ENCODE data around the gene MRTFA.
"Not testable (repeated sequence)": the region's sequence is repeated elsewhere in the genome, so short reads cannot be mapped to it uniquely, and the experiment has no call there.

Gene MRTFA

GRCh38 chr22:40557972-40558371 lies 78.5 kb downstream of the MRTFA start:
- no peak overlapping the region for H3K27ac Mint-ChIP-seq
- H3K9me3 Mint-ChIP-seq, result peaks cover 4% of the 10 kb centered on the region
- peaks cover 21% of the 10 kb centered on the region for H3K4me1 Mint-ChIP-seq (ENCODE audit: low read depth)
- no peak overlapping the region for H3K4me3 Mint-ChIP-seq
- no peak for DNase-seq (ENCODE audit: low spot score)
- H3K27me3 Mint-ChIP-seq (ENCODE audit: low read depth), result no peaks in the 10 kb centered on the region
- H3K36me3 Mint-ChIP-seq (ENCODE audit: low read depth), result peaks cover 23% of the 10 kb centered on the region

GRCh38 chr22:40556641-40557040 lies 79.9 kb downstream of the MRTFA start:
- Mint-ChIP-seq H3K9me3 (peaks cover 17% of the 10 kb centered on the region), H3K4me3 (no peak overlapping the region), H3K36me3 (ENCODE audit: low read depth) (peaks cover 36% of the 10 kb centered on the region), H3K4me1 (ENCODE audit: low read depth) (peaks cover 22% of the 10 kb centered on the region), H3K27me3 (ENCODE audit: low read depth) (no peaks in the 10 kb centered on the region), H3K27ac (no peak overlapping the region)
- DNase-seq (ENCODE audit: low spot score), result no peak

- peaks cover 11% of the 10 kb centered on the region for H3K4me1 Mint-ChIP-seq (ENCODE audit: low read depth)
- peaks cover 44% of the 10 kb centered on the region for H3K36me3 Mint-ChIP-seq (ENCODE audit: low read depth)
- not testable (repeated sequence) for H3K27me3 Mint-ChIP-seq (ENCODE audit: low read depth); H3K27ac Mint-ChIP-seq; H3K4me3 Mint-ChIP-seq; DNase-seq (ENCODE audit: low spot score)
- peaks cover 17% of the 10 kb centered on the region for H3K9me3 Mint-ChIP-seq
Measured at GRCh38 chr22:40554023-40554422, 82.5 kb downstream of the MRTFA start.

DNA sequence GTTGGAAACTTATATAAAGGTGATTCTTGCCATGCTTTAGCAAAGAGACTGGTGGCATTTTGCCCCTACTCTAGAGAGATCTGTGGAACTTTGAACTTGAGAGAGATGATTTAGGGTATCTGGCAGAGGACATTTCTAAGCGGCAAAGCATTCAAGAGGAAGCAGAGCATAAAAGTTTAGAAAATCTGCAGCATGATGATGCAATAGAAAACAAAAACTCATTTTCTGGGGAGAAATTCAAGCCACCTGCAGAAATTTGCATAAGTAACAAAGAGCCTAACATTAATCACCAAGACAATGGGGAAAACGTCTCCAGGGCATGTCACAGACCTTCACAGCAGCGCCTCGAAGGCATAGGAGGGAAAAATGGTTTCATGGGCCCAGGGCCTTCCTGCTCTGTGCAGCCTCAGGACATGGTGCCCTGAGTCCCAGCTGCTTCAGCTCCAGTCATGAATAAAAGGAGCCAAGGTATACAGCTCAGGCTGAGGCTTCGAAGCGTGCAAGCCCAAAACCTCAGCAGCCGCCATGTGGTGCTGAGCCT lies 83.4 kb downstream of the MRTFA start:
- Mint-ChIP-seq H3K9me3 (peaks cover 17% of the 10 kb centered on the region), H3K4me3 (no peak overlapping the region), H3K27ac (no peak overlapping the region), H3K36me3 (ENCODE audit: low read depth) (peaks cover 44% of the 10 kb centered on the region), H3K27me3 (ENCODE audit: low read depth) (no peaks in the 10 kb centered on the region), H3K4me1 (ENCODE audit: low read depth) (peaks cover 12% of the 10 kb centered on the region)
- DNase-seq (ENCODE audit: low spot score), result no peak

GRCh38 chr22:40552070-40552469 lies 84.4 kb downstream of the MRTFA start:
- H3K36me3 Mint-ChIP-seq (ENCODE audit: low read depth), result peaks cover 48% of the 10 kb centered on the region
- peaks cover 17% of the 10 kb centered on the region for H3K9me3 Mint-ChIP-seq
- no peak overlapping the region for H3K27ac Mint-ChIP-seq
- DNase-seq (ENCODE audit: low spot score), result no peak
- H3K4me1 Mint-ChIP-seq (ENCODE audit: low read depth), result peaks cover 12% of the 10 kb centered on the region
- H3K4me3 Mint-ChIP-seq, result no peak overlapping the region
- no peaks in the 10 kb centered on the region for H3K27me3 Mint-ChIP-seq (ENCODE audit: low read depth)

GRCh38 chr22:40547729-40548143 lies 88.8 kb downstream of the MRTFA start:
- Mint-ChIP-seq H3K4me1 (ENCODE audit: low read depth) (peaks cover 4% of the 10 kb centered on the region), H3K36me3 (ENCODE audit: low read depth) (peaks cover 30% of the 10 kb centered on the region), H3K27me3 (ENCODE audit: low read depth) (no peaks in the 10 kb centered on the region), H3K9me3 (peaks cover 10% of the 10 kb centered on the region), H3K4me3 (no peak overlapping the region), H3K27ac (no peak overlapping the region)
- DNase-seq (ENCODE audit: low spot score), result no peak

DNA sequence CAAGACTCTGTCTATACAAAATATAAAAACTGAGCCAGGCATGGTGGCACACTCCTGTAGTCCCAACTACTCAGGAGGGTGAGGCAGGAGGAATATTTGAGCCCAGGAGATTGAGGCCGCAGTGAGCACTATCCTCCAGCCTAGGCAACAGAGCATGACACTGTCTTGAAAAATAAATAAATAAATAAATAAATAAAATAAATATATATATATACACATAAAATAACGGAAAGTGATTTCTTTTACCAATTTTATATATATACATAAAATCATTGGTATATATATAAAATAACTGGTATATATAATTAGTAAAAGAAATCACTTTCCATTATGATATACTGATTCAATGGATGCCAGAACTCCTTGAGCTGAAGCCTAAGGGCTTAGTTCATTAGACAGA lies 91.8 kb downstream of the MRTFA start:
- Mint-ChIP-seq H3K27me3 (ENCODE audit: low read depth) (no peaks in the 10 kb centered on the region), H3K9me3 (no peaks in the 10 kb centered on the region), H3K27ac (no peak overlapping the region), H3K4me3 (no peak overlapping the region), H3K36me3 (ENCODE audit: low read depth) (peaks cover 17% of the 10 kb centered on the region), H3K4me1 (ENCODE audit: low read depth) (peaks cover 20% of the 10 kb centered on the region)
- no peak for DNase-seq (ENCODE audit: low spot score)

- no peaks in the 10 kb centered on the region for H3K27me3 Mint-ChIP-seq (ENCODE audit: low read depth)
- no peak for DNase-seq (ENCODE audit: low spot score)
- H3K27ac Mint-ChIP-seq, result no peak overlapping the region
- no peaks in the 10 kb centered on the region for H3K9me3 Mint-ChIP-seq
- no peak overlapping the region for H3K4me3 Mint-ChIP-seq
- H3K4me1 Mint-ChIP-seq (ENCODE audit: low read depth), result peaks cover 15% of the 10 kb centered on the region
- peaks cover 14% of the 10 kb centered on the region for H3K36me3 Mint-ChIP-seq (ENCODE audit: low read depth)
Measured at GRCh38 chr22:40542821-40543540, 93.5 kb downstream of the MRTFA start.

DNA sequence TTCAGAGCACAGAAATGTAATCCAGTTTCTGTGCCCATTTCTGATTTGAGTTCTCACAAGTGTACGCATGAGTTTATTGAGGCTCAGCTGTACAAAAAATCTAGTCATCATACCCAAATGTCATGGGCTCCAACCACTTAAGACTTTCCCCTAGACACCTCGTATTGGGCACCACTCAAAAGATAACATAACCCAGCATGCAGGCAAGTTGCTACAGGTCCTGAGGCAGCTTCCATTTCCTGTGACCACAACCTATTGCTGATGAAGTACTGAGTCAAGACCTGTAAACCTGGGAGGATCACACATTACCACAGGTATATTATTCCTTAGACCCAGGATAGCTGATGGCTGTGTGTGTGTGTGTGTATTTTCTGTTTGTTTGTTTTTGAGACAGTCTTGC lies 95.2 kb downstream of the MRTFA start:
- Mint-ChIP-seq H3K9me3 (no peaks in the 10 kb centered on the region), H3K4me3 (no peak overlapping the region), H3K4me1 (ENCODE audit: low read depth) (peaks cover 15% of the 10 kb centered on the region), H3K36me3 (ENCODE audit: low read depth) (peaks cover 7% of the 10 kb centered on the region), H3K27ac (no peak overlapping the region), H3K27me3 (ENCODE audit: low read depth) (no peaks in the 10 kb centered on the region)
- peak; percentile 28 for DNase-seq (ENCODE audit: low spot score)

- Mint-ChIP-seq H3K27me3 (ENCODE audit: low read depth) (no peaks in the 10 kb centered on the region), H3K9me3 (no peaks in the 10 kb centered on the region), H3K4me3 (no peak overlapping the region), H3K4me1 (ENCODE audit: low read depth) (peaks cover 20% of the 10 kb centered on the region), H3K36me3 (ENCODE audit: low read depth) (peaks cover 5% of the 10 kb centered on the region), H3K27ac (peak overlapping the region; percentile 1)
- DNase-seq (ENCODE audit: low spot score), result no peak
Measured at GRCh38 chr22:40540265-40540664, 96.3 kb downstream of the MRTFA start.

GRCh38 chr22:40536149-40536548 lies 100.4 kb downstream of the MRTFA start:
- peaks cover 49% of the 10 kb centered on the region for H3K4me1 Mint-ChIP-seq (ENCODE audit: low read depth)
- not testable (repeated sequence) for H3K36me3 Mint-ChIP-seq (ENCODE audit: low read depth); H3K4me3 Mint-ChIP-seq; H3K9me3 Mint-ChIP-seq; H3K27me3 Mint-ChIP-seq (ENCODE audit: low read depth); H3K27ac Mint-ChIP-seq; DNase-seq (ENCODE audit: low spot score)

DNA sequence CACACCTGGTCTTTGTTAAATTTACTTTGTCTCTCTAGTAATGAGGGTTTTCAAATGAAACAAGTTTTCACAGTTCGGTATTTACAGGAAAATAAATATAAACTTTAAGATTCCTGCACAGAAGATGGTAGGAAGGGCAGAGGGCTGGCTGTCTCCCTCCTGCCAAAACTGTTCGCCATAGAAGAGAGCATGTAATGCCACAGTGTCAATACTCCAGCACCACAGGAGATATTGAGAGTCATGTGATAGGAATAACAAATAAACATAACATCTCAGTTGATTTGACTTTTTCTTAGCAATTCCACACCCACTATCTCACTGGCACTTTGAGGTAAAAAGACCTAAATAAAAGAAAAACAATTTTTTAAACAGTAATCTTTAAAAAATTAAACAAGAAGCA lies 100.9 kb downstream of the MRTFA start:
- peaks cover 2% of the 10 kb centered on the region for H3K36me3 Mint-ChIP-seq (ENCODE audit: low read depth)
- H3K27ac Mint-ChIP-seq, result peak overlapping the region; percentile 81
- H3K27me3 Mint-ChIP-seq (ENCODE audit: low read depth), result no peaks in the 10 kb centered on the region
- no peaks in the 10 kb centered on the region for H3K9me3 Mint-ChIP-seq
- H3K4me1 Mint-ChIP-seq (ENCODE audit: low read depth), result peaks cover 49% of the 10 kb centered on the region
- no peak for DNase-seq (ENCODE audit: low spot score)
- H3K4me3 Mint-ChIP-seq, result peak overlapping the region; percentile 18

DNA sequence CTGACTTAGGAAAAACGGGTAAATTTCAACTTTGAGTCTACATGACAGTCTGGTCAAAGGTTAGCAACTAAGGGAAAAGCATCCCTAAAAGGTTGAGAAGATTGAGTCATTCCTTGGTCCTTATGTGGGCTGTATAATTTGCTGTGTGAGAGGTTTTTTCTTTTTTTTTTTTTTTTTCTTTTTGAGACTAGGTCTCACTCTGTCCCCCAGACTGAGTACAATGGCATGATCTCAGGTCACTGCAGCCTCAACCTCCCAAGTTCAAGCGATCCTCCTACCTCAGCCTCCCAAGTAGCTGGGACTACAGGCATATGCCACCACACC lies 101.4 kb downstream of the MRTFA start:
- peaks cover 2% of the 10 kb centered on the region for H3K36me3 Mint-ChIP-seq (ENCODE audit: low read depth)
- peak overlapping the region; percentile 18 for H3K4me3 Mint-ChIP-seq
- no peaks in the 10 kb centered on the region for H3K27me3 Mint-ChIP-seq (ENCODE audit: low read depth)
- H3K4me1 Mint-ChIP-seq (ENCODE audit: low read depth), result peaks cover 51% of the 10 kb centered on the region
- no peak for DNase-seq (ENCODE audit: low spot score)
- H3K27ac Mint-ChIP-seq, result peak overlapping the region; percentile 81
- no peaks in the 10 kb centered on the region for H3K9me3 Mint-ChIP-seq

DNA sequence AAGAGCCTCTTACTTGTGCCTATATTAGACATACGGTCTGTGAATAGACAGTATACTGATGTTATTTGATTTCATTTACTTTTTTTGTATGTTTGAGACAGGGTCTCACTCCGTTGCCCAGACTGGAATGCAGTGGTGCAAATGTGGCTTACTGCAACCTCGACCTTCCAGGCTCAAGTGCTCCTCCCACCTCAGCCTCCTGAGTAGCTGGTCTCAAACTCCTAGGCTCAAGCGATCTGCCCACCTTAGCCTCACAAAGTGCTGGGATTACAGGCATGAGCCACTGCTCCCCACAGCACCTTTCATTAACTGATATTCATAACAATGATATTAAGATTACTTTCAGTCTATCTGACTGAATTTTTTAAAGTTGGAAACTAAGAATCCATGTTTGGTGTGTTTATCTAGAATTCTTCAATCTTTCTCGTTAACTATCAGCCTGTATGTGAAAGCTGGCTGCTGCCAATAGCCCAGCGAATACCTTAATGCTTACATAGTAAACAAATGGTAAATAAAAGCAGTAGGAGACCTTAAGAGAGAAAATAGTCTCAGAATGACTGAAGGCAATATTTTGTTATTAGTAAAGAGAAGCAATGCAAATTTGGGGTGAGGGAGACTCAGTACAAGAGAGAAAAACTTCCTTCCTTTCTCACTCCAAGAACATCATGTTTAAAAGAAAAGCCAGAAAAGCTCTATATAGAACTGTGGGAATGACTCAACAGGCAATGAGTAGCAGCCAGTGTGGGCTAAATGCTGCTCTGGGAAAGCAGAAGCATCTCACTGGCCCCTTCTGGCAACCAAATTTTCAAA lies 101.9 kb downstream of the MRTFA start:
- DNase-seq (ENCODE audit: low spot score), result peak; percentile 34
- peaks cover 56% of the 10 kb centered on the region for H3K4me1 Mint-ChIP-seq (ENCODE audit: low read depth)
- H3K4me3 Mint-ChIP-seq, result peak overlapping the region; percentile 81
- H3K27ac Mint-ChIP-seq, result peak overlapping the region; percentile 81
- peaks cover 4% of the 10 kb centered on the region for H3K36me3 Mint-ChIP-seq (ENCODE audit: low read depth)
- H3K27me3 Mint-ChIP-seq (ENCODE audit: low read depth), result no peaks in the 10 kb centered on the region
- no peaks in the 10 kb centered on the region for H3K9me3 Mint-ChIP-seq

All from T-helper 2 cell treated with Interferon-gamma antibody and Interleukin-4, amounts not matched to agents 5 μg/mL and 100 μg/mL, for 36 hours (primary cell).